ENCODE measurements around the gene CCDC71. TPM values are rescaled to one million over a fixed set of nuclear protein-coding genes. Genes with fewer than 3 reads are reported as not detected.

Gene CCDC71
- total and polyA plus RNA-seq, 12 donors = 13.4 to 46.4 (median 29.0) TPM

GRCh38 chr3:49171119-49171774 lies 5.1 kb upstream of the CCDC71 start, which contains the start of gene KLHDC8B:
TSS of gene KLHDC8B (plus strand) at chr3:49171598. CDS start at chr3:49172770, 1,172 bp downstream.
- Histone ChIP-seq H3K4me3 (peak within 1 kb of the TSS; percentile 54 to 87 (median 61)), H3K27me3 (no peaks in the 10 kb centered on the region), H3K27ac (peak within 1 kb of the TSS; percentile 49 to 93 (median 89)), H3K9me3 (replicated peaks in 1 of 3) (no peaks in the 10 kb centered on the region), H3K4me1 (replicated peaks in 1 of 2) (peaks cover 44 to 54% of the 10 kb centered on the region in 2 donors), H3K36me3 (replicated peaks in 1 of 2) (peaks cover 0 to 27% of the 10 kb centered on the region in 2 donors)
- intact Hi-C loops (cut with DNase I) = loop anchor here (5.0 kb wide), 1 partner anchor 106 kb away; the partner anchor contains the start of gene C3orf62 (in 2 of the 2)
- DNase-seq = peak; percentile 91 to 97 (median 95)
- WGBS, 4 donors = 0 to 17% (median 1%) methylated on average over 2 to 57 of the region's 57 CpGs
- peak; percentile 84 to 96 (median 94) for TF ChIP-seq CTCF (IDR thresholded peaks at IDR 0.05)
- peak; percentile 73 to 93 for TF ChIP-seq POLR2A (IDR thresholded peaks at IDR 0.05)

GRCh38 chr3:49170744-49171118 lies 4.6 kb upstream of the CCDC71 start:
- H3K27me3 ChIP-seq = no peaks in the 10 kb centered on the region
- peaks cover 0 to 22% of the 10 kb centered on the region in 2 donors for H3K36me3 ChIP-seq (replicated peaks in 1 of 2)
- H3K9me3 ChIP-seq (replicated peaks in 1 of 3) = no peaks in the 10 kb centered on the region
- peak overlapping the region; percentile 43 to 93 (median 89) for H3K27ac ChIP-seq
- no peak for TF ChIP-seq POLR2A (IDR thresholded peaks at IDR 0.05)
- no peak for TF ChIP-seq CTCF (IDR thresholded peaks at IDR 0.05)
- peak overlapping the region in 3 of 4 donors; percentile 37 to 63 (median 59) for H3K4me3 ChIP-seq
- peaks cover 43 to 49% of the 10 kb centered on the region in 2 donors for H3K4me1 ChIP-seq (replicated peaks in 1 of 2)
- intact Hi-C loops (cut with DNase I) = loop anchor here (5.0 kb wide), 1 partner anchor 107 kb away; the partner anchor contains the start of gene C3orf62 (in 2 of the 2)
- no peak for DNase-seq
- 7 to 30% (median 13%) methylated on average over 1 of the region's 1 CpG for WGBS, 4 donors

GRCh38 chr3:49166752-49167556 lies 823 bp upstream of the CCDC71 start:
- H3K27ac ChIP-seq = peak overlapping the region in 3 of 5 donors; percentile 89 to 99 (median 89)
- WGBS, 4 donors = 88 to 98% (median 90%) methylated on average over 4 to 6 of the region's 6 CpGs
- H3K27me3 ChIP-seq = no peaks in the 10 kb centered on the region
- peaks cover 0 to 15% of the 10 kb centered on the region in 2 donors for H3K36me3 ChIP-seq (replicated peaks in 1 of 2)
- intact Hi-C loops (cut with DNase I) = loop anchor here in 1 of 2 donors (5.0 kb wide), 1 partner anchor 275 kb away; no protein-coding TSS in a partner anchor
- H3K4me1 ChIP-seq (replicated peaks in 1 of 2) = peaks cover 26 to 41% of the 10 kb centered on the region in 2 donors
- no peak for DNase-seq
- H3K9me3 ChIP-seq (replicated peaks in 1 of 3) = no peaks in the 10 kb centered on the region
- TF ChIP-seq CTCF (IDR thresholded peaks at IDR 0.05) (no peak), POLR2A (IDR thresholded peaks at IDR 0.05) (no peak)
- peak overlapping the region in 2 of 4 donors; percentile 61 to 95 for H3K4me3 ChIP-seq

All from adrenal gland (tissue), 12 donors.